Neural cell (in vitro differentiated cells): ENCODE measurements around the gene MYO3A.

Source experiments
- EZH2 ChIP-seq: fragments of 200-600, 300-800 bp; shearing (Covaris generic), sonication (generic); IDR thresholded peaks from 2 replicates; pipeline ENCODE4 v1.6.1; 2014; ENCODE audit warnings: antibody characterized with exemption, low read length, borderline replicate concordance, mild to moderate bottlenecking; ENCODE audit not compliant: insufficient read depth, poor library complexity, severe bottlenecking
- POLR2AphosphoS5 ChIP-seq: IDR thresholded peaks from 2 replicates; pipeline ENCODE4 v1.6.1; 2012
- REST ChIP-seq: IDR thresholded peaks from 2 replicates; pipeline ENCODE4 v1.6.1; 2012; ENCODE audit warnings: borderline replicate concordance
- TF ChIP-seq, protein P1 (sequence below): fragments of 450-650 bp; IDR thresholded peaks from 2 replicates; pipeline ENCODE4 v1.5.1; 2014; ENCODE audit warnings: antibody characterized with exemption, mild to moderate bottlenecking, moderate library complexity; ENCODE audit not compliant: poor library complexity, severe bottlenecking

- TF ChIP-seq, protein P1, sequence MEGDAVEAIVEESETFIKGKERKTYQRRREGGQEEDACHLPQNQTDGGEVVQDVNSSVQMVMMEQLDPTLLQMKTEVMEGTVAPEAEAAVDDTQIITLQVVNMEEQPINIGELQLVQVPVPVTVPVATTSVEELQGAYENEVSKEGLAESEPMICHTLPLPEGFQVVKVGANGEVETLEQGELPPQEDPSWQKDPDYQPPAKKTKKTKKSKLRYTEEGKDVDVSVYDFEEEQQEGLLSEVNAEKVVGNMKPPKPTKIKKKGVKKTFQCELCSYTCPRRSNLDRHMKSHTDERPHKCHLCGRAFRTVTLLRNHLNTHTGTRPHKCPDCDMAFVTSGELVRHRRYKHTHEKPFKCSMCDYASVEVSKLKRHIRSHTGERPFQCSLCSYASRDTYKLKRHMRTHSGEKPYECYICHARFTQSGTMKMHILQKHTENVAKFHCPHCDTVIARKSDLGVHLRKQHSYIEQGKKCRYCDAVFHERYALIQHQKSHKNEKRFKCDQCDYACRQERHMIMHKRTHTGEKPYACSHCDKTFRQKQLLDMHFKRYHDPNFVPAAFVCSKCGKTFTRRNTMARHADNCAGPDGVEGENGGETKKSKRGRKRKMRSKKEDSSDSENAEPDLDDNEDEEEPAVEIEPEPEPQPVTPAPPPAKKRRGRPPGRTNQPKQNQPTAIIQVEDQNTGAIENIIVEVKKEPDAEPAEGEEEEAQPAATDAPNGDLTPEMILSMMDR: no peak
- TF ChIP-seq EZH2: no peak
- no peak for TF ChIP-seq REST
- no peak for TF ChIP-seq POLR2AphosphoS5
These were observed at the start of gene MYO3A for GRCh38 chr10:25933653-25934608.
